ENCODE data around the gene CTU2.

The CTU2 gene

GRCh38 chr16:88687676-88688012 is 18.7 kb upstream of the CTU2 start:
- H3K9me3 ChIP-seq (ENCODE audit: control insufficient read depth, insufficient read depth, low read length) = no peaks in the 10 kb centered on the region
- H3K9ac ChIP-seq (ENCODE audit: low read depth, low read length) = no peak overlapping the region
- no peaks in the 10 kb centered on the region for H3K36me3 ChIP-seq (ENCODE audit: insufficient read depth, low read length)
- H3K4me1 ChIP-seq (ENCODE audit: insufficient read depth, low read length) = no peaks in the 10 kb centered on the region; the same call in 1 of the 2 replicates

GRCh38 chr16:88688013-88688778 is 18.1 kb upstream of the CTU2 start:
- Histone ChIP-seq H3K36me3 (ENCODE audit: insufficient read depth, low read length) (no peaks in the 10 kb centered on the region), H3K9ac (ENCODE audit: low read depth, low read length) (no peak overlapping the region), H3K4me1 (ENCODE audit: insufficient read depth, low read length) (no peaks in the 10 kb centered on the region; the same call in 1 of the 2 replicates), H3K9me3 (ENCODE audit: control insufficient read depth, insufficient read depth, low read length) (no peaks in the 10 kb centered on the region)

GRCh38 chr16:88690341-88691128 is 15.8 kb upstream of the CTU2 start:
- H3K9ac ChIP-seq (ENCODE audit: low read depth, low read length) = no peak overlapping the region
- H3K4me1 ChIP-seq (ENCODE audit: insufficient read depth, low read length) = no peaks in the 10 kb centered on the region; the same call in 1 of the 2 replicates

GRCh38 chr16:88691129-88691813 is 15.0 kb upstream of the CTU2 start:
- no peak overlapping the region for H3K9ac ChIP-seq (ENCODE audit: low read depth, low read length)
- no peaks in the 10 kb centered on the region for H3K9me3 ChIP-seq (ENCODE audit: control insufficient read depth, insufficient read depth, low read length)
- H3K4me1 ChIP-seq (ENCODE audit: insufficient read depth, low read length) = no peaks in the 10 kb centered on the region; the same call in 1 of the 2 replicates
- no peaks in the 10 kb centered on the region for H3K36me3 ChIP-seq (ENCODE audit: insufficient read depth, low read length)

More at GRCh38 chr16:88690341-88691128, 15.8 kb upstream of the CTU2 start:
- H3K36me3 ChIP-seq (ENCODE audit: insufficient read depth, low read length) = no peaks in the 10 kb centered on the region
- no peaks in the 10 kb centered on the region for H3K9me3 ChIP-seq (ENCODE audit: control insufficient read depth, insufficient read depth, low read length)

GRCh38 chr16:88691924-88692560 is 14.3 kb upstream of the CTU2 start:
- Histone ChIP-seq H3K9me3 (ENCODE audit: control insufficient read depth, insufficient read depth, low read length) (no peaks in the 10 kb centered on the region), H3K4me1 (ENCODE audit: insufficient read depth, low read length) (no peaks in the 10 kb centered on the region; the same call in 1 of the 2 replicates), H3K9ac (ENCODE audit: low read depth, low read length) (no peak overlapping the region), H3K36me3 (ENCODE audit: insufficient read depth, low read length) (no peaks in the 10 kb centered on the region)

GRCh38 chr16:88692861-88693260 is 13.4 kb upstream of the CTU2 start:
- Histone ChIP-seq H3K9ac (ENCODE audit: low read depth, low read length) (no peak overlapping the region), H3K9me3 (ENCODE audit: control insufficient read depth, insufficient read depth, low read length) (no peaks in the 10 kb centered on the region), H3K36me3 (ENCODE audit: insufficient read depth, low read length) (no peaks in the 10 kb centered on the region), H3K4me1 (ENCODE audit: insufficient read depth, low read length) (no peaks in the 10 kb centered on the region; the same call in 1 of the 2 replicates)

GRCh38 chr16:88693420-88694177 is 12.7 kb upstream of the CTU2 start:
- no peaks in the 10 kb centered on the region for H3K9me3 ChIP-seq (ENCODE audit: control insufficient read depth, insufficient read depth, low read length)
- no peak overlapping the region for H3K9ac ChIP-seq (ENCODE audit: low read depth, low read length)
- H3K4me1 ChIP-seq (ENCODE audit: insufficient read depth, low read length) = no peaks in the 10 kb centered on the region
- H3K36me3 ChIP-seq (ENCODE audit: insufficient read depth, low read length) = no peaks in the 10 kb centered on the region; the same call in 1 of the 2 replicates

GRCh38 chr16:88694221-88695087 is 11.8 kb upstream of the CTU2 start:
- no peaks in the 10 kb centered on the region for H3K4me1 ChIP-seq (ENCODE audit: insufficient read depth, low read length)
- H3K36me3 ChIP-seq (ENCODE audit: insufficient read depth, low read length) = no peaks in the 10 kb centered on the region; the same call in 1 of the 2 replicates
- no peak overlapping the region for H3K9ac ChIP-seq (ENCODE audit: low read depth, low read length)
- no peaks in the 10 kb centered on the region for H3K9me3 ChIP-seq (ENCODE audit: control insufficient read depth, insufficient read depth, low read length)

GRCh38 chr16:88695218-88695617 is 11.1 kb upstream of the CTU2 start:
- Histone ChIP-seq H3K36me3 (ENCODE audit: insufficient read depth, low read length) (no peaks in the 10 kb centered on the region; the same call in 1 of the 2 replicates), H3K9ac (ENCODE audit: low read depth, low read length) (no peak overlapping the region), H3K4me1 (ENCODE audit: insufficient read depth, low read length) (no peaks in the 10 kb centered on the region), H3K9me3 (ENCODE audit: control insufficient read depth, insufficient read depth, low read length) (no peaks in the 10 kb centered on the region)

- Histone ChIP-seq H3K9ac (ENCODE audit: low read depth, low read length) (no peak overlapping the region), H3K9me3 (ENCODE audit: control insufficient read depth, insufficient read depth, low read length) (no peaks in the 10 kb centered on the region), H3K36me3 (ENCODE audit: insufficient read depth, low read length) (no peaks in the 10 kb centered on the region; the same call in 1 of the 2 replicates), H3K4me1 (ENCODE audit: insufficient read depth, low read length) (no peaks in the 10 kb centered on the region)
These were observed 10.6 kb upstream of the CTU2 start for GRCh38 chr16:88695753-88696152.

GRCh38 chr16:88696441-88696840 is 9.9 kb upstream of the CTU2 start:
- H3K4me1 ChIP-seq (ENCODE audit: insufficient read depth, low read length) = no peaks in the 10 kb centered on the region
- H3K9ac ChIP-seq (ENCODE audit: low read depth, low read length) = no peak overlapping the region
- no peaks in the 10 kb centered on the region for H3K9me3 ChIP-seq (ENCODE audit: control insufficient read depth, insufficient read depth, low read length)

GRCh38 chr16:88697116-88697830 is 9.0 kb upstream of the CTU2 start:
- Histone ChIP-seq H3K9me3 (ENCODE audit: control insufficient read depth, insufficient read depth, low read length) (no peaks in the 10 kb centered on the region), H3K4me1 (ENCODE audit: insufficient read depth, low read length) (no peaks in the 10 kb centered on the region), H3K9ac (ENCODE audit: low read depth, low read length) (no peak overlapping the region), H3K36me3 (ENCODE audit: insufficient read depth, low read length) (no peaks in the 10 kb centered on the region; the same call in 1 of the 2 replicates)

More at GRCh38 chr16:88696441-88696840, 9.9 kb upstream of the CTU2 start:
- H3K36me3 ChIP-seq (ENCODE audit: insufficient read depth, low read length) = no peaks in the 10 kb centered on the region; the same call in 1 of the 2 replicates

Data from ES-I3 (cell line).